Nucleus accumbens (tissue), 56 donors: ENCODE data around the gene ZNF444.
A peak's percentile ranks its signal among the peaks of the same experiment; 100 is the strongest.

Experiments used
- DNase-seq, 56 donors: peaks; one replicate each; lab custom pipeline; 2025; lab: John Stamatoyannopoulos, UW

ZNF444 gene

GRCh38 chr19:56106397-56106849, 34.7 kb upstream of the ZNF444 start:
- DNase-seq = no peak

GRCh38 chr19:56106993-56107392, 34.1 kb upstream of the ZNF444 start:
- no peak for DNase-seq

- peak in 13 of 56 donors; percentile 5 to 44 (median 11) for DNase-seq
Measured at GRCh38 chr19:56107626-56108351, 33.3 kb upstream of the ZNF444 start.

GRCh38 chr19:56108447-56109195, 32.5 kb upstream of the ZNF444 start:
- peak in 5 of 56 donors; percentile 10 to 32 (median 18) for DNase-seq

GRCh38 chr19:56109226-56109625, 31.9 kb upstream of the ZNF444 start:
- peak in 28 of 56 donors; percentile 5 to 71 (median 33) for DNase-seq

- DNase-seq = peak in 1 of 56 donors; percentile 30
Measured at GRCh38 chr19:56110515-56111448, 30.3 kb upstream of the ZNF444 start.

GRCh38 chr19:56111601-56112312, 29.3 kb upstream of the ZNF444 start:
- peak in 33 of 56 donors; percentile 6 to 74 (median 38) for DNase-seq

GRCh38 chr19:56112313-56112709, 28.8 kb upstream of the ZNF444 start:
- DNase-seq = peak in 2 of 56 donors; percentile 17 to 18

- DNase-seq = no peak
Measured at GRCh38 chr19:56113074-56113632, 27.9 kb upstream of the ZNF444 start.

GRCh38 chr19:56114051-56114777, 26.9 kb upstream of the ZNF444 start:
- DNase-seq = no peak

- DNase-seq = no peak
Measured at GRCh38 chr19:56114778-56115110, 26.3 kb upstream of the ZNF444 start.

- DNase-seq = no peak
Measured at GRCh38 chr19:56115490-56115889, 25.6 kb upstream of the ZNF444 start.

GRCh38 chr19:56116606-56117005, 24.5 kb upstream of the ZNF444 start:
- DNase-seq = no peak

- DNase-seq = no peak
Measured at GRCh38 chr19:56117376-56117884, 23.7 kb upstream of the ZNF444 start.

- DNase-seq = no peak
Measured at GRCh38 chr19:56117889-56118288, 23.2 kb upstream of the ZNF444 start.

- no peak for DNase-seq
Measured at GRCh38 chr19:56118666-56119581, 22.2 kb upstream of the ZNF444 start.

GRCh38 chr19:56119582-56119978, 21.5 kb upstream of the ZNF444 start:
- DNase-seq = no peak

- no peak for DNase-seq
Measured at GRCh38 chr19:56120002-56120370, 21.1 kb upstream of the ZNF444 start.
